Osteoblast (primary cell): ENCODE data around the gene CDC7. TPM values are rescaled to one million over a fixed set of nuclear protein-coding genes. Genes with fewer than 3 reads are reported as not detected.
"Not testable (repeated sequence)": the region's sequence is repeated elsewhere in the genome, so short reads cannot be mapped to it uniquely, and the experiment has no call there.

Experiments used
- DNase-seq: peaks from one replicate; pipeline ENCODE4 v3.0.0; 2011; ENCODE audit warnings: low spot score, mixed read lengths; ENCODE audit not compliant: insufficient read length; ENCODE audit errors: missing footprints
- H2AFZ ChIP-seq: 2 replicates; pipeline ENCODE4 v1.6.0; 2011; ENCODE audit warnings: mild to moderate bottlenecking, low read length
- H3K27ac ChIP-seq: 2 replicates; pipeline ENCODE4 v1.5.1; 2011; ENCODE audit warnings: mild to moderate bottlenecking, low read depth, low read length, moderate library complexity
- H3K27me3 ChIP-seq: 2 replicates; pipeline ENCODE4 v1.6.0; 2012; ENCODE audit warnings: mild to moderate bottlenecking, control low read depth, inconsistent platforms, low read length, moderate library complexity; ENCODE audit not compliant: insufficient read depth
- H3K36me3 ChIP-seq: 2 replicates; pipeline ENCODE4 v1.5.1; 2011; ENCODE audit warnings: mild to moderate bottlenecking, low read length, control low read depth, moderate library complexity; ENCODE audit not compliant: insufficient read depth
- H3K4me1 ChIP-seq: 2 replicates; pipeline ENCODE4 v1.5.1; 2011; ENCODE audit warnings: mild to moderate bottlenecking, low read length, control low read depth, moderate library complexity; ENCODE audit not compliant: insufficient read depth
- H3K4me2 ChIP-seq: 2 replicates; pipeline ENCODE4 v1.6.0; 2011; ENCODE audit warnings: mild to moderate bottlenecking, low read length; ENCODE audit not compliant: insufficient read depth
- H3K4me3 ChIP-seq: fragments of 200-600 bp; sonication (generic); 3 replicates; pipeline ENCODE4 v1.5.1; 2012; ENCODE audit warnings: mild to moderate bottlenecking, low read length, inconsistent platforms; ENCODE audit not compliant: insufficient read depth
- H3K79me2 ChIP-seq: 2 replicates; pipeline ENCODE4 v1.6.0; 2012; ENCODE audit warnings: mild to moderate bottlenecking, low read length, control low read depth, inconsistent platforms; ENCODE audit not compliant: insufficient read depth
- H3K9me3 ChIP-seq: 2 replicates; pipeline ENCODE4 v1.5.1; 2011; ENCODE audit warnings: low read depth, low read length, control low read depth
- H4K20me1 ChIP-seq: 2 replicates; pipeline ENCODE4 v1.6.0; 2012; ENCODE audit warnings: mild to moderate bottlenecking, low read length, control low read depth; ENCODE audit not compliant: insufficient read depth
- total RNA-seq: library from RNA; depleted of rRNA; stranded (reverse); fragments of >200 nt; gene quantifications from 2 replicates; pipeline ENCODE4 v1.2.3, GENCODE V29; 2012
- TF ChIP-seq, protein P1 (sequence below): IDR thresholded peaks from 2 replicates; pipeline ENCODE4 v1.5.1; 2011; ENCODE audit warnings: mild to moderate bottlenecking, low read depth, low read length, moderate library complexity; ENCODE audit errors: extremely low read depth

The CDC7 gene
- total RNA-seq, 1 donor, result 3.3 TPM

DNA sequence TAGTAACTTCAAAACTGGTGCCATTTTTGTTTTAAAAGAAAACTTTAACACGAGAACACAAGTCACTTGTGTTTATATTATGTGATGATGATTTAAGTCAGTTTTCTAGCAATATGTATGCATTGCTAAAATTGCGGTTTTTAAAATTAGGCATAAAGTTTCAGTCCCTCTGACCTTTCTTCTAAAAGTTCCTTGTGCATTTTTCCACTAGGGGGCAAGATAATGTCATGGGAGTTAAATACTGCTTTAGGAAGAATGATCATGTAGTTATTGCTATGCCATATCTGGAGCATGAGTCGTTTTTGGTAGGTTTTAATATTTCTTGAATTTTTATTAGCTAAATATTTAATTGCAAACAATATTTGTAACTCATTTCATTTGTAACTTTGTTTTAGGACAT, 10.7 kb downstream of the CDC7 start:
- Histone ChIP-seq H2AFZ (no peak overlapping the region), H3K4me2 (no peak overlapping the region), H3K36me3 (peaks cover 10% of the 10 kb centered on the region), H3K4me3 (no peak overlapping the region), H3K27ac (no peak overlapping the region), H3K9me3 (no peaks in the 10 kb centered on the region), H3K79me2 (peaks cover under 1% of the 10 kb centered on the region), H3K27me3 (no peaks in the 10 kb centered on the region), H4K20me1 (no peaks in the 10 kb centered on the region), H3K4me1 (no peaks in the 10 kb centered on the region)
- DNase-seq, result no peak
- TF ChIP-seq, protein P1, sequence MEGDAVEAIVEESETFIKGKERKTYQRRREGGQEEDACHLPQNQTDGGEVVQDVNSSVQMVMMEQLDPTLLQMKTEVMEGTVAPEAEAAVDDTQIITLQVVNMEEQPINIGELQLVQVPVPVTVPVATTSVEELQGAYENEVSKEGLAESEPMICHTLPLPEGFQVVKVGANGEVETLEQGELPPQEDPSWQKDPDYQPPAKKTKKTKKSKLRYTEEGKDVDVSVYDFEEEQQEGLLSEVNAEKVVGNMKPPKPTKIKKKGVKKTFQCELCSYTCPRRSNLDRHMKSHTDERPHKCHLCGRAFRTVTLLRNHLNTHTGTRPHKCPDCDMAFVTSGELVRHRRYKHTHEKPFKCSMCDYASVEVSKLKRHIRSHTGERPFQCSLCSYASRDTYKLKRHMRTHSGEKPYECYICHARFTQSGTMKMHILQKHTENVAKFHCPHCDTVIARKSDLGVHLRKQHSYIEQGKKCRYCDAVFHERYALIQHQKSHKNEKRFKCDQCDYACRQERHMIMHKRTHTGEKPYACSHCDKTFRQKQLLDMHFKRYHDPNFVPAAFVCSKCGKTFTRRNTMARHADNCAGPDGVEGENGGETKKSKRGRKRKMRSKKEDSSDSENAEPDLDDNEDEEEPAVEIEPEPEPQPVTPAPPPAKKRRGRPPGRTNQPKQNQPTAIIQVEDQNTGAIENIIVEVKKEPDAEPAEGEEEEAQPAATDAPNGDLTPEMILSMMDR, result peak; percentile 73

DNA sequence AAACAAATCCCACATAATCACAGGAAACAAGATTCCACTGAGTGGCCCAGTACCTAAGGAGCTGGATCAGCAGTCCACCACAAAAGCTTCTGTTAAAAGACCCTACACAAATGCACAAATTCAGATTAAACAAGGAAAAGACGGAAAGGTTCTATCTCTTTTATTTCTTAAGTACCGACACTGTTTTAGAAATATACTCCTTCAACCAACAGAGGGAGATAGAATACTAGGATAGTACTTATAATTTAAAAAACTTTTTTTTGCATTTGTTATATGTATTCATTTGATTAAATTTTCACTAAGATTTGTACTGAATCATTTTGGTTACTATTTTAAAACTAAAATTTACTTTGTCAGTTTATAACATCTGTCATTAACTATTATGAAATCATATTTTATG, 12.5 kb downstream of the CDC7 start:
- Histone ChIP-seq H2AFZ (peak overlapping the region; percentile 42), H3K79me2 (no peaks in the 10 kb centered on the region), H3K27ac (no peak overlapping the region), H3K4me1 (no peaks in the 10 kb centered on the region), H3K27me3 (no peaks in the 10 kb centered on the region), H3K4me3 (no peak overlapping the region), H3K36me3 (peaks cover 10% of the 10 kb centered on the region), H3K4me2 (no peak overlapping the region), H4K20me1 (no peaks in the 10 kb centered on the region), H3K9me3 (no peaks in the 10 kb centered on the region)
- TF ChIP-seq, protein P1, result peak; percentile 55
- no peak for DNase-seq

GRCh38 chr1:91513706-91514105, 13.1 kb downstream of the CDC7 start:
- Histone ChIP-seq H3K9me3 (no peaks in the 10 kb centered on the region), H3K36me3 (peaks cover 10% of the 10 kb centered on the region), H3K4me1 (no peaks in the 10 kb centered on the region), H4K20me1 (no peaks in the 10 kb centered on the region), H3K27ac (no peak overlapping the region), H3K4me2 (no peak overlapping the region), H3K27me3 (no peaks in the 10 kb centered on the region), H3K79me2 (no peaks in the 10 kb centered on the region), H2AFZ (no peak overlapping the region), H3K4me3 (no peak overlapping the region)
- TF ChIP-seq, protein P1, result no peak
- no peak for DNase-seq

DNA sequence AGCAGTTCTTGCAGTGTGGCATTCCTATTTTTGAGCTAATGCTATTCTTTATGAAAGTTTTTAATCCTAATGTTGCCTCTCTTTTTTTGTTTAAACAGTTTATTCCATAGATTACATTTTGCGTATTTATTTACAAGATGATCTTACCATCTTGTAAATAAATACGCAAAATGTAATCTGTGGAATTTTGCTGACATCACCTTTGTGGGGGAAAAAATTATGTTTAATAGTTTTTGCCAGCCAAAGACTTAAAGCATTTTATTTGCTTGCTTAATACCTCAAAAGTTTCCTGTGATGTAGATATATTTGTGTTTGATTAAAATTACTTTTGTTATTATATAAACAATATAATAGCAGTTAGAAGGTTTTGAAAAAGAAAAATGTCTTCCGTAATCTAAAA, 15.3 kb downstream of the CDC7 start:
- Histone ChIP-seq H3K4me1 (no peaks in the 10 kb centered on the region), H3K4me3 (no peak overlapping the region), H3K27ac (no peak overlapping the region), H4K20me1 (no peaks in the 10 kb centered on the region), H2AFZ (no peak overlapping the region), H3K4me2 (no peak overlapping the region), H3K27me3 (no peaks in the 10 kb centered on the region), H3K36me3 (peaks cover 5% of the 10 kb centered on the region), H3K79me2 (no peaks in the 10 kb centered on the region), H3K9me3 (no peaks in the 10 kb centered on the region)
- DNase-seq, result no peak
- TF ChIP-seq, protein P1, result no peak

- not testable (repeated sequence) for H3K27me3 ChIP-seq, H3K4me1 ChIP-seq, H3K79me2 ChIP-seq, H3K36me3 ChIP-seq, H2AFZ ChIP-seq, DNase-seq, H3K9me3 ChIP-seq, H3K4me2 ChIP-seq, H3K27ac ChIP-seq, H3K4me3 ChIP-seq, H4K20me1 ChIP-seq
Measured at GRCh38 chr1:91516605-91517004, 16.0 kb downstream of the CDC7 start.

DNA sequence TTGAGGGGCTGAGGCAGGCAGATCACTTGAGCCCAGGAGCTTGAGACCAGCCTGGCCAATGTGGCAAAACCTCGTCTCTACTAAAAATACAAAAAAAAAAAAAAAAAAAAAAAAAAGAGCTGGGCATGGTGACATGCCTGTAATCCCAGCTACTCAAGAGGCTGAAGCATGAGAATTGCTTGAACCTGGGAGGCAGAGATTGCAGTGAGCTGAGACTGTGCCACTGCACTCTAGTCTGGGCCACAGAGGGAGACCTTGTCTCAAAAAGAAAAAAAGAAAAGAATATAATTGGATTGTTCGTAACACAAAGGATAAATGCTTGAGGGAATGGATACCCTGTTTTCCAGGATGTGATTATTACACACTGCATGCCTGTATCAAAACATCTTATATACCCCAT, 18.5 kb downstream of the CDC7 start:
- DNase-seq, H3K4me1 ChIP-seq, H3K36me3 ChIP-seq, H2AFZ ChIP-seq, H3K79me2 ChIP-seq, H3K27me3 ChIP-seq, H3K27ac ChIP-seq, H4K20me1 ChIP-seq, H3K4me3 ChIP-seq, H3K4me2 ChIP-seq, H3K9me3 ChIP-seq: not testable (repeated sequence)
